CD14-positive monocyte (primary cell): ENCODE results near the gene TMEM132C. TPM values are rescaled to one million over a fixed set of nuclear protein-coding genes. Genes with fewer than 3 reads are reported as not detected.

Experiments used
- DNase-seq, 3 donors: peaks; one replicate each; pipeline ENCODE4 v3.0.0-alpha.2; 2011 to 2022
- H2AFZ ChIP-seq: 2 replicates; pipeline ENCODE4 v1.6.0; 2012; ENCODE audit warnings: mild to moderate bottlenecking, low read depth, low read length, inconsistent platforms; ENCODE audit not compliant: insufficient read depth, poor library complexity, severe bottlenecking
- H3K27ac ChIP-seq, 2 donors: 1 replicate in 1 of 2; 2 replicates in 1 of 2; pipeline ENCODE4 v1.5.1; 2012 to 2013; ENCODE audit warnings: low read length in 2 of 2, control low read depth in 1 of 2, inconsistent platforms in 1 of 2, low read depth in 1 of 2, mild to moderate bottlenecking in 1 of 2
- H3K27me3 ChIP-seq, 2 donors: one replicate each; pipeline versions ENCODE4 v1.6.0 to v1.6.1; 2011 to 2013; ENCODE audit warnings: low read length in 2 of 2; ENCODE audit not compliant: control insufficient read depth in 2 of 2, insufficient read depth in 2 of 2
- H3K36me3 ChIP-seq, 2 donors: replicated peaks in 1 of 2; 1 replicate in 1 of 2; 2 replicates in 1 of 2; pipeline versions ENCODE4 v1.5.1 to v1.6.1; 2012 to 2013; ENCODE audit warnings: low read length in 2 of 2, control low read depth in 1 of 2, inconsistent platforms in 1 of 2, mild to moderate bottlenecking in 1 of 2; ENCODE audit not compliant: insufficient read depth in 2 of 2, control insufficient read depth in 1 of 2
- H3K4me1 ChIP-seq, 2 donors: 1 replicate in 1 of 2; 2 replicates in 1 of 2; pipeline versions ENCODE4 v1.5.1 to v1.6.1; 2012 to 2013; ENCODE audit warnings: low read length in 2 of 2, control low read depth in 1 of 2, inconsistent platforms in 1 of 2, mild to moderate bottlenecking in 1 of 2, moderate library complexity in 1 of 2; ENCODE audit not compliant: insufficient read depth in 2 of 2, control insufficient read depth in 1 of 2
- H3K4me2 ChIP-seq: replicated peaks from 2 replicates; pipeline ENCODE3; 2012; ENCODE audit warnings: low read length, moderate library complexity, mild to moderate bottlenecking; ENCODE audit not compliant: poor library complexity, severe bottlenecking; ENCODE audit errors: extremely low read depth
- H3K4me3 ChIP-seq, 3 experiments: fragments of 200-600 bp in 1 of 3; sonication (generic) in 1 of 3; replicated peaks in 1 of 3; 1 replicate in 2 of 3; 2 replicates in 1 of 3; pipeline ENCODE4 v1.5.1; 2011 to 2013; ENCODE audit warnings: low read length in 3 of 3, mild to moderate bottlenecking in 3 of 3, control low read depth in 2 of 3, low read depth in 2 of 3, inconsistent platforms in 1 of 3, moderate library complexity in 1 of 3
- H3K79me2 ChIP-seq: 2 replicates; pipeline ENCODE4 v1.6.0; 2012; ENCODE audit warnings: mild to moderate bottlenecking, control low read depth, inconsistent platforms, low read length, moderate library complexity; ENCODE audit not compliant: insufficient read depth
- H3K9ac ChIP-seq: 2 replicates; pipeline ENCODE4 v1.6.0; 2017; ENCODE audit warnings: low read length, mild to moderate bottlenecking; ENCODE audit not compliant: insufficient read depth, poor library complexity, severe bottlenecking
- H3K9me3 ChIP-seq, 2 donors: replicated peaks in 1 of 2; 1 replicate in 1 of 2; 2 replicates in 1 of 2; pipeline versions ENCODE4 v1.5.1 to v1.6.1; 2012 to 2013; ENCODE audit warnings: low read length in 2 of 2, control low read depth in 1 of 2; ENCODE audit not compliant: control insufficient read depth in 1 of 2, insufficient read depth in 1 of 2
- H4K20me1 ChIP-seq: 2 replicates; pipeline ENCODE4 v1.6.0; 2012; ENCODE audit warnings: mild to moderate bottlenecking, low read length, control low read depth, moderate library complexity; ENCODE audit not compliant: insufficient read depth
- H3K27ac Mint-ChIP-seq, 7 donors: one replicate each; pipeline ENCODE4 v1.8.0; 2020; ENCODE audit warnings: mild to moderate bottlenecking in 7 of 7, mixed read lengths in 7 of 7, moderate library complexity in 6 of 7, inconsistent platforms in 2 of 7
- H3K27me3 Mint-ChIP-seq, 3 donors: one replicate each; pipeline ENCODE4 v1.8.0; 2021 to 2022; ENCODE audit warnings: low read depth in 3 of 3, mild to moderate bottlenecking in 3 of 3, mixed read lengths in 3 of 3, moderate library complexity in 3 of 3, inconsistent platforms in 1 of 3
- H3K36me3 Mint-ChIP-seq, 2 donors: one replicate each; pipeline ENCODE4 v1.8.0; 2020; ENCODE audit warnings: mixed read lengths in 2 of 2, inconsistent platforms in 1 of 2, mild to moderate bottlenecking in 1 of 2
- H3K4me1 Mint-ChIP-seq: one replicate; pipeline ENCODE4 v1.8.0; 2020; ENCODE audit warnings: mild to moderate bottlenecking, mixed read lengths
- H3K4me3 Mint-ChIP-seq, 2 donors: one replicate each; pipeline ENCODE4 v1.8.0; 2020; ENCODE audit warnings: mild to moderate bottlenecking in 2 of 2, mixed read lengths in 2 of 2, moderate library complexity in 1 of 2
- H3K9me3 Mint-ChIP-seq, 7 donors: one replicate each; pipeline ENCODE4 v1.8.0; 2020 to 2022; ENCODE audit warnings: mixed read lengths in 7 of 7, mild to moderate bottlenecking in 6 of 7, moderate library complexity in 6 of 7, inconsistent platforms in 2 of 7
- CTCF ChIP-seq: fragments of 200-600 bp; IDR thresholded peaks from one replicate; pipeline ENCODE4 v1.8.0; 2022; ENCODE audit warnings: antibody characterized with exemption, mild to moderate bottlenecking
- WGBS: methylation state at CpG from one replicate; pipeline ENCODE4 v1.1.5; 2013; ENCODE audit warnings: missing lambda C conversion rate; ENCODE audit not compliant: insufficient coverage; 5-methylcytosine and 5-hydroxymethylcytosine counted together
- intact Hi-C, 2 donors: fragments of 100-400 bp; cut with micrococcal nuclease; formaldehyde crosslinking; loops; one replicate each; pipeline versions ENCODE4 v1.15.0 to v1.15.1; 2023
- polyA plus RNA-seq, 3 donors: library from polyadenylated mRNA; depleted of rRNA in 1 of 3; unstranded in 2 of 3; stranded (reverse) in 1 of 3; fragments of 300-500 nt in 2 of 3; fragments of >200 nt in 1 of 3; fragmentation: Illumina TruSeq in 2 of 3; gene quantifications; 1 replicate in 2 of 3; 2 replicates in 1 of 3; pipeline ENCODE4 v1.2.3, GENCODE V29; 2012 to 2021

Gene TMEM132C
- polyA plus RNA-seq, 3 donors, result not detected

GRCh38 chr12:128702371-128702770 lies 435.4 kb downstream of the TMEM132C start:
- H3K79me2 ChIP-seq, result no peaks in the 10 kb centered on the region
- Mint-ChIP-seq H3K27ac (no peak overlapping the region), H3K4me3 (no peak overlapping the region), H3K27me3 (peaks cover 0 to 5% (median 0%) of the 10 kb centered on the region in 3 donors), H3K4me1 (no peaks in the 10 kb centered on the region), H3K36me3 (no peaks in the 10 kb centered on the region), H3K9me3 (peaks cover 0 to 7% (median 1%) of the 10 kb centered on the region in 7 donors)
- no peaks in the 10 kb centered on the region for H4K20me1 ChIP-seq
- TF ChIP-seq CTCF, result no peak
- no peak overlapping the region for H3K9ac ChIP-seq
- H3K4me1 ChIP-seq, result no peaks in the 10 kb centered on the region
- intact Hi-C loops, result no loop called here
- no peak overlapping the region for H3K4me2 ChIP-seq
- no peak overlapping the region for H3K27ac ChIP-seq
- no peaks in the 10 kb centered on the region for H3K36me3 ChIP-seq
- no peak for DNase-seq
- no peaks in the 10 kb centered on the region for H3K9me3 ChIP-seq
- H3K27me3 ChIP-seq, result no peaks in the 10 kb centered on the region
- H2AFZ ChIP-seq, result no peak overlapping the region
- H3K4me3 ChIP-seq, result no peak overlapping the region
- no CpG with 5 or more reads among the region's 5 CpGs for WGBS

- intact Hi-C loops, result no loop called here
These were observed 438.2 kb downstream of the TMEM132C start for GRCh38 chr12:128705140-128705539.

More at GRCh38 chr12:128705140-128705539, 438.2 kb downstream of the TMEM132C start:
- H2AFZ ChIP-seq, result no peak overlapping the region
- H3K79me2 ChIP-seq, result no peaks in the 10 kb centered on the region
- H3K9me3 ChIP-seq, result no peaks in the 10 kb centered on the region
- no peak overlapping the region for H3K27ac ChIP-seq
- Mint-ChIP-seq H3K4me1 (no peaks in the 10 kb centered on the region), H3K27me3 (peaks cover 0 to 3% (median 1%) of the 10 kb centered on the region in 3 donors), H3K36me3 (no peaks in the 10 kb centered on the region), H3K27ac (no peak overlapping the region), H3K4me3 (no peak overlapping the region), H3K9me3 (peaks cover 0 to 3% (median 0%) of the 10 kb centered on the region in 7 donors)
- no peaks in the 10 kb centered on the region for H4K20me1 ChIP-seq
- TF ChIP-seq CTCF, result no peak
- no peaks in the 10 kb centered on the region for H3K36me3 ChIP-seq
- 95% methylated on average over 26 of the region's 26 CpGs for WGBS
- H3K4me1 ChIP-seq, result no peaks in the 10 kb centered on the region
- no peak for DNase-seq
- no peak overlapping the region for H3K4me2 ChIP-seq
- no peaks in the 10 kb centered on the region for H3K27me3 ChIP-seq
- no peak overlapping the region for H3K4me3 ChIP-seq
- H3K9ac ChIP-seq, result no peak overlapping the region
